MCF 10A (cell line): Measurements from ENCODE around the gene TPX2. TPM values are rescaled to one million over a fixed set of nuclear protein-coding genes. Genes with fewer than 3 reads are reported as not detected.

ENCODE experiments used
- BruUV-seq: library from RNA; stranded (reverse); fragments of 400-500 nt; replicated peaks from 2 replicates; lab custom pipeline; 2021; lab: Mats Ljungman, UMichigan
- CTCF ChIA-PET: fragments of 300-600 bp; sonication (Branson Sonifier 250); formaldehyde crosslinking; extraction: SDS; loops from one replicate; lab custom pipeline; 2021; ENCODE audit warnings: antibody characterized with exemption, inconsistent platforms; lab: Yijun Ruan, JAX
- POLR2A ChIA-PET: fragments of 300-600, 350-650 bp; sonication (Branson Sonifier 250); formaldehyde crosslinking; extraction: SDS; loops from one replicate; lab custom pipeline; 2020; ENCODE audit warnings: antibody characterized with exemption, inconsistent platforms; lab: Yijun Ruan, JAX
- DNase-seq: peaks from one replicate; pipeline ENCODE4 v3.0.0-alpha.2; 2018; ENCODE audit not compliant: unreplicated experiment
- H3K27ac Mint-ChIP-seq: one replicate; pipeline ENCODE4 v1.8.0; 2022; ENCODE audit warnings: mild to moderate bottlenecking, low read depth, mixed read lengths; ENCODE audit not compliant: unreplicated experiment
- H3K27me3 Mint-ChIP-seq: one replicate; pipeline ENCODE4 v1.8.0; 2022; ENCODE audit warnings: mixed read lengths; ENCODE audit not compliant: insufficient read depth, unreplicated experiment
- H3K36me3 Mint-ChIP-seq: one replicate; pipeline ENCODE4 v1.8.0; 2022; ENCODE audit warnings: mild to moderate bottlenecking, moderate library complexity, mixed read lengths; ENCODE audit not compliant: insufficient read depth, unreplicated experiment
- H3K4me1 Mint-ChIP-seq: one replicate; pipeline ENCODE4 v1.8.0; 2022; ENCODE audit warnings: mixed read lengths; ENCODE audit not compliant: insufficient read depth, unreplicated experiment
- H3K4me3 Mint-ChIP-seq: one replicate; pipeline ENCODE4 v1.8.0; 2022; ENCODE audit warnings: mild to moderate bottlenecking, moderate library complexity, mixed read lengths; ENCODE audit not compliant: unreplicated experiment
- H3K9me3 Mint-ChIP-seq: one replicate; pipeline ENCODE4 v1.8.0; 2022; ENCODE audit warnings: mixed read lengths; ENCODE audit not compliant: unreplicated experiment
- CTCF ChIP-seq: fragments of 200-600 bp; IDR thresholded peaks from one replicate; pipeline ENCODE4 v1.8.0; 2022; ENCODE audit warnings: antibody characterized with exemption, mild to moderate bottlenecking; ENCODE audit not compliant: unreplicated experiment
- intact Hi-C: fragments of 100-400 bp; cut with micrococcal nuclease; formaldehyde crosslinking; loops from 2 replicates; pipeline ENCODE4 v1.14.1; 2022
- total RNA-seq: library from RNA; stranded (reverse); gene quantifications from 2 replicates; pipeline ENCODE4 v1.2.3, GENCODE V29; 2022

The TPX2 gene
- total RNA-seq, 1 experiment from 2014 or later, result 79.6 TPM

DNA sequence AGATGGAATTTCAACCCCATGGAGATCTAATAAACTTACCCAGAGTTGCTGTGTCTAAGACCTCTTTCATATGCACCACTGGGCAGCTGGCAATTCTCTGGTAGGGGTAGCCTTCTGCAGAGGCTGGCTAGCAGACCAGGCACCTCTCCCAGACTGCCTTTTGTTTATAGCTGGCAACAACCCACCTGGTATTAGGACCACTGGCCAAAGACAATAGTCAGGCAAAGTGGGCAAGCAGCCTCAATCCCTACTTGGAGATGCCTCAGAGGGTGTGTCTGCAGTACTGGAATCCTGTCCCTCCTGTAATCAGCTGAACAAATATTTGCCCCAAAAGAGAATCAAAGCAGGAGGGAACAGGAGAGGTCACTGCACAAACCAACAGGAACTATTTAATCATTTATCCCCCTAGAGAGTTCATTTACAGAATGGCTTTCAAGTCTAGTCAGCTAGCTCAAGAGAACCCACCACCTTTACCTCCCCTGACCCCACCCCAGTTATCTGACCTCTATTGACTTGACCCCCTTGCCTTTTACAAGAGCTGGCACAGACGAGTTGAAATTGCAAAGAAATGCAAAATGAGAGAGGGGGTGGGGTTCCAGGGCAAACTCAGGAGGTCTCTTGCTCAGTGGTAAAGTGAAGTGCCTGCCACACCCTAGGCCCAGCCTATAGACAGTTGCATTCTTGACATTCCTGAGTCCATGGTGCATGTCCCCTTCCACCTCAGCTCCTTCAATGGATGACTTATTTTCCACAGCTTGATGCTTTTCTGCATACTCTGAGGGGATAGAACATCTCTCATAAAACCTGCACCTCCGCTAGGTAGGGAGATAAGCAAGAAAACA is 19.2 kb upstream of the TPX2 start:
- Mint-ChIP-seq H3K4me3 (peak overlapping the region; percentile 91), H3K4me1 (peaks cover 63% of the 10 kb centered on the region), H3K27me3 (no peaks in the 10 kb centered on the region), H3K27ac (peak overlapping the region; percentile 93), H3K9me3 (no peaks in the 10 kb centered on the region), H3K36me3 (peaks cover 68% of the 10 kb centered on the region)
- no peak for TF ChIP-seq CTCF
- no TSS peak for BruUV-seq
- ChIA-PET CTCF (interaction anchor here (0.6 to 16.0 kb wide), 18 partner anchors 8 to 640 kb away, joined by 3 to 626 read pairs (median 4); no protein-coding TSS in a partner anchor), POLR2A (interaction anchor here (0.6 to 13.2 kb wide), 15 partner anchors 9 to 224 kb away, joined by 3 to 491 read pairs (median 5); partner anchors contain the start of genes ID1 and TPX2)
- intact Hi-C loops, result loop anchor here (5.0 kb wide), 1 partner anchor 43 kb away; no protein-coding TSS in a partner anchor
- peak; percentile 29 for DNase-seq

DNA sequence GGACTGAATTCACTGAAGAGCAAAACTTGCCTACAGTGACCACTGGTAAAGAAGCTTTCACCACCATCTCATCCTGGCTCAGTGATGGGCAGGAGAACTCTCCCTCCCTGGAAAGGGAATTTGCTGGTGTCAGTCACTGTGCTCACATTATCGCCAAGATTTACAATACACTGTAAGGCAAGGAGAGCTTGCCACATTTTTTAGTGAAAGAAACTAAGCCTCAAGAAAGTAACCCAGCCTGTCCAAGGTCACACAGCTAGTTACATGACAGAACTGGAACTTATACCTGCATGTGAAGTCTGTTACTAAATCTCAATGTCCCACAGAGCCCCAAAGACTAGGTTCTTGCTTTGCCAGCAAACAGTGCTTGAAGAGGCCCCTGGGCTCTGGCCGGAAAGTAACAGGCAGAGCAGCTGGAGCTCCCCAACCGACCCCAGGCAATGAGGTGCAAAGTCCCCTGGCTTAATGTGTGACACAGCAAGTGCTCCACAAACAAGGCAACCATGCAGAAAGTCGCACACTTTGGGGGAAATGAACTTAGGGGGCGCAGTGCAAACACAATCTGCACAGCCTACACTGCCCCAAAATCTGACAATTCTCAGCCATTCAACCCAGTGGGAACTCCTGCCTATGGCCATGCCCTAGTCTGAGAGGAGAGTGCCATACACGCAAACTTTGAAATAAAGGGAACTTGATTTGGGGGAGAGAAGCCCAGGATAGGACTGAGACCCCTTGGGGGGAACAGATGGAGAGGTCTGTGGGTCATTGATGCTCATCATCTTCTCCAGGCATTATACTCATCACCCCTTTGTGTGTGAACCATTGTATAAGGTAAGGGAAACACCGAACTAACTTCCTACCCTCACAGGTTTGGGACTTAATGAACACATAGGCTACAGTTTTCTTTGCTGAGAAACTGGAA is 18.3 kb upstream of the TPX2 start:
- no peak for TF ChIP-seq CTCF
- peak overlapping the region; percentile 93 for H3K27ac Mint-ChIP-seq
- peaks cover 59% of the 10 kb centered on the region for H3K36me3 Mint-ChIP-seq
- H3K4me3 Mint-ChIP-seq, result peak overlapping the region; percentile 91
- ChIA-PET CTCF (interaction anchor here (0.6 to 16.0 kb wide), 19 partner anchors 15 to 639 kb away, joined by 3 to 626 read pairs (median 7); no protein-coding TSS in a partner anchor), POLR2A (interaction anchor here (0.6 to 13.2 kb wide), 18 partner anchors 8 to 224 kb away, joined by 3 to 491 read pairs (median 9); partner anchors contain the start of genes ID1 and TPX2)
- no peaks in the 10 kb centered on the region for H3K27me3 Mint-ChIP-seq
- DNase-seq, result peak; percentile 18
- BruUV-seq, result TSS peak; percentile 69
- intact Hi-C loops, result loop anchor here (1.0 to 5.0 kb wide), 2 partner anchors 8 to 43 kb away; no protein-coding TSS in a partner anchor
- H3K4me1 Mint-ChIP-seq, result peaks cover 55% of the 10 kb centered on the region
- no peaks in the 10 kb centered on the region for H3K9me3 Mint-ChIP-seq

GRCh38 chr20:31721408-31722256 is 17.5 kb upstream of the TPX2 start:
- DNase-seq, result peak; percentile 15
- H3K27me3 Mint-ChIP-seq, result no peaks in the 10 kb centered on the region
- H3K4me3 Mint-ChIP-seq, result peak overlapping the region; percentile 91
- peaks cover 51% of the 10 kb centered on the region for H3K36me3 Mint-ChIP-seq
- POLR2A ChIA-PET, result interaction anchor here (0.6 to 13.2 kb wide), 19 partner anchors 12 to 261 kb away, joined by 3 to 491 read pairs (median 10); partner anchors contain the start of genes ID1 and TPX2
- no peaks in the 10 kb centered on the region for H3K9me3 Mint-ChIP-seq
- H3K27ac Mint-ChIP-seq, result peak overlapping the region; percentile 93
- BruUV-seq, result TSS peak; percentile 59
- H3K4me1 Mint-ChIP-seq, result peaks cover 46% of the 10 kb centered on the region
- intact Hi-C loops, result loop anchor here (1.0 to 5.0 kb wide), 3 partner anchors 9 to 44 kb away; no protein-coding TSS in a partner anchor
- no peak for TF ChIP-seq CTCF
- CTCF ChIA-PET, result interaction anchor here (0.5 to 16.0 kb wide), 18 partner anchors 16 to 173 kb away, joined by 3 to 626 read pairs (median 35); partner anchors contain the start of genes ID1 and TPX2
